BE2C (cell line): Measurements from ENCODE around the gene ZNF276.

ENCODE experiments used
- DNase-seq: peaks from one replicate; pipeline ENCODE4 v3.0.0-alpha.2; 2020
- H3K27me3 ChIP-seq: fragments of 250-450 bp; sonication (Bioruptor Pico); 2 replicates; pipeline ENCODE4 v1.5.1; 2020; ENCODE audit warnings: mild to moderate bottlenecking
- H3K36me3 ChIP-seq: fragments of 250-450 bp; sonication (Bioruptor Pico); 2 replicates; pipeline ENCODE4 v1.5.1; 2020; ENCODE audit warnings: mild to moderate bottlenecking
- H3K4me1 ChIP-seq: fragments of 250-450 bp; sonication (Bioruptor Pico); 2 replicates; pipeline ENCODE4 v1.5.1; 2020
- H3K4me3 ChIP-seq: 2 replicates; pipeline ENCODE4 v1.5.1; 2011; ENCODE audit warnings: low read depth, low read length
- H3K9me3 ChIP-seq: fragments of 250-450 bp; sonication (Bioruptor Pico); 2 replicates; pipeline ENCODE4 v1.5.1; 2020
- CTCF ChIP-seq: IDR thresholded peaks from 2 replicates; pipeline ENCODE4 v1.5.1; 2012; ENCODE audit warnings: mild to moderate bottlenecking, low read depth, low read length

The ZNF276 gene

GRCh38 chr16:89701425-89702406 lies 19.6 kb upstream of the ZNF276 start, which contains the start of gene SPATA2L:
SPATA2L (minus strand) TSS chr16:89701705; CDS start chr16:89701232, 473 bp downstream.
- H3K4me3 ChIP-seq: peak within 1 kb of the TSS; percentile 66
- peaks cover 6% of the 10 kb centered on the region for H3K36me3 ChIP-seq
- no peaks in the 10 kb centered on the region for H3K9me3 ChIP-seq
- H3K27me3 ChIP-seq: no peaks in the 10 kb centered on the region
- DNase-seq: peak; percentile 97
- TF ChIP-seq CTCF: 0 out of 2 replicates have a peak, but pooled peaks have one; percentile 18
- H3K4me1 ChIP-seq: peaks cover 21% of the 10 kb centered on the region

DNA sequence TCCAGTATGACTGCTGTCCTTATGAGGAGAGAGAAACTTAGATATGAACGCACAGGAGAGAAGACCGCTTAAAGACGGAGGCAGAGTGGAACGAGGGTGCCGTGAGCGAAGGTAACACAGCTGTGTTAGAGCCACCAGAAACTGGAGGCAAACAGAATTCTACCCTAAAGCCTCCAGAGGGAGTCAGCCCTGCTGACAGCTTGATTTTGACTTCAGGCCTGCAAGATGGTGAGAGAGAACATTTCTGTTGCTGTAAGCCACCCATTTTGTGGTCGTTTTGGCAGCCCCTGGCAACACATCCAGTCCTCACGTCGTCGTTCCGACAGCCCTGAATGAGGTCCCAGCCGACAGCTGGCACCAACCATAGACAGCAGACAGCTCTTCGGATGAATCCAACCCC lies 17.1 kb upstream of the ZNF276 start:
- no peak overlapping the region for H3K4me3 ChIP-seq
- no peaks in the 10 kb centered on the region for H3K9me3 ChIP-seq
- H3K27me3 ChIP-seq: no peaks in the 10 kb centered on the region
- TF ChIP-seq CTCF: no peak
- no peaks in the 10 kb centered on the region for H3K36me3 ChIP-seq
- peaks cover 7% of the 10 kb centered on the region for H3K4me1 ChIP-seq
- DNase-seq: no peak

DNA sequence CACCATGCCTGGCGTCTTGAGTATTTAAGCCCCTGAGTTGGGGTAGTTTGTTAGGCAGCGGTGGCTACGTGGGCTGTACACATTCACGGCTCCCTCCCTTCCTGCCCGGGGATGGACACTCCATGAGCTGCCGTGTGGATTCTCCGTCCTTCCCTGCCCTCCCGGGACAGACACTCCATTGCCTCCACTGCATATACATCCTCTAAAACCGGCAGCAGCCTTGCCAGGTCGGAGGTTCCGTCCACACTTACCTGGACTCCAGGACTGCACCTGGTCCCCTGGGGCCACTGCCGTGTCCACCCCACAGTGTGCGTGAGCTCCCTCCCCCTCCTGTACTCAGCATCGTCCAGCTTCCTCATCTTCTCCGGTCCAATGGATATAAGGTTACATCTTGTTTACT lies 16.3 kb upstream of the ZNF276 start:
- Histone ChIP-seq H3K27me3 (no peaks in the 10 kb centered on the region), H3K36me3 (no peaks in the 10 kb centered on the region), H3K9me3 (no peaks in the 10 kb centered on the region), H3K4me1 (peaks cover 4% of the 10 kb centered on the region; the same call in 1 of the 2 replicates), H3K4me3 (no peak overlapping the region)
- no peak for TF ChIP-seq CTCF
- no peak for DNase-seq

- Histone ChIP-seq H3K9me3 (no peaks in the 10 kb centered on the region), H3K4me3 (peak overlapping the region; percentile 35), H3K4me1 (peaks cover 3% of the 10 kb centered on the region; the same call in 1 of the 2 replicates), H3K27me3 (no peaks in the 10 kb centered on the region), H3K36me3 (no peaks in the 10 kb centered on the region)
- no peak for DNase-seq
- TF ChIP-seq CTCF: no peak
Measured at GRCh38 chr16:89706518-89707260, 14.6 kb upstream of the ZNF276 start.

DNA sequence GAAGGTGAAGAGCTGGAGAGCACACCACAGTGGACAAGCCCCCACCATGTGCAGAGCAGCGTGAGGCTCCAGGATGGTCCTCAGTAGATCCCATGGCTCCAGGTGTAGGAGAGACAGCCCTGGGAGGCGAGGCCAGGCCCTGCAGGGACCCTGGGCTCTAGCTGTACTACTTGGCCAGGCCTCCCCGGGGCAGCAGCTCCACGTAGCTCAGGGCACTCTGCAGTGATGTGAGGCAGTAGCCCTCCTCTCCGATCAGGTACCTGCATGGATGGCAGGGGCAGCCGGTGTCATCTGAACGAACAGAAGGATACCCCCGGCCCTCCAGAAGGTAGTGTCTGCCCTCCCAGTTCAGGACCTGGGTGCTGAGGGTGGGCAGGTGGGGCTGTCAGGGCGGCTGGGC lies 13.6 kb upstream of the ZNF276 start:
- H3K36me3 ChIP-seq: no peaks in the 10 kb centered on the region
- H3K4me3 ChIP-seq: no peak overlapping the region
- H3K27me3 ChIP-seq: no peaks in the 10 kb centered on the region
- TF ChIP-seq CTCF: no peak
- H3K9me3 ChIP-seq: no peaks in the 10 kb centered on the region
- no peak for DNase-seq
- peaks cover 3% of the 10 kb centered on the region; the same call in 1 of the 2 replicates for H3K4me1 ChIP-seq
